Activated CD8-positive, alpha-beta memory T cell treated with anti-CD3 and anti-CD28 coated beads, Interleukin-2, amount 50 U/mL, for 24 hours (primary cell): ENCODE data around the gene EML4.
"Not testable (repeated sequence)": the region's sequence is repeated elsewhere in the genome, so short reads cannot be mapped to it uniquely, and the experiment has no call there.

ENCODE experiments used
- DNase-seq: peaks from one replicate; pipeline ENCODE4 v3.0.0-alpha.2; 2020; ENCODE audit errors: extremely low read depth

The EML4 gene

DNA sequence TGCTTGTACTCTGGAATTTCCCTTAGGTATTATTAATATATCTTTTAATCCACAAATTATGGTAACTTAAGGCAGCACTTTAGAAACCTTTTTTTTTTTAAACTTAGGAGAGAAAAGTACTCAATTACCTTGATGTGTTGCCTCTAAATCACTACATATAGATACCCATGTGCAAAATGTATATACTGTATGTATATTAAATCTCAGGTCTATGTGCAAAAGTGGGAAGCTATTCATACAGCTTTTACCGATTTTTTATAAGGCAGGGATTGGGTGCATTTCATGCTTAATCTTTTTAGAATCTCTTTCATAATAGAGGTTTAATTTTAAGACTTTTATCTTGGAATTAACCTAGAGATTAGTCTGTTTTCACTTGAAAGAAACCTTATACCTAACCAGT lies 3.4 kb downstream of the EML4 start:
- no peak for DNase-seq

DNA sequence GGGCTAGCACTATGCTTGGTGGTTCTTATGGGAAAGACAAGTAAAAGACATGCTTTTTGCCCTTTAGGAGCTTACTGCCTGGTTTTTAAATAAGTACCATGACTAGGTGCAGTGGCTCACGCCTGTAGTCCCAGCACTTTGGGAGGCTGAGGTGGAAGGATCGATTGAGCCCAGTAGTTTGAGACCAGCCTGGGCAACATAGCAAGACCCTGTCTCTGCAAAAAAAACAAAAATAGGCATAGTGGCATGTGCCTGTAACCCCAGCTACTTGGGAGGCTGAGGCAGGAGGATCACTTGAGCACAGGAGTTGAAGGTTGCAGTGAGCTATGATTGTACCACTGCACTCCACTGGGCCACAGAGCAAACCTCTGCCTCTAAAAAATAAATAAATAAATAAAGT lies 4.3 kb downstream of the EML4 start:
- DNase-seq = not testable (repeated sequence)

DNA sequence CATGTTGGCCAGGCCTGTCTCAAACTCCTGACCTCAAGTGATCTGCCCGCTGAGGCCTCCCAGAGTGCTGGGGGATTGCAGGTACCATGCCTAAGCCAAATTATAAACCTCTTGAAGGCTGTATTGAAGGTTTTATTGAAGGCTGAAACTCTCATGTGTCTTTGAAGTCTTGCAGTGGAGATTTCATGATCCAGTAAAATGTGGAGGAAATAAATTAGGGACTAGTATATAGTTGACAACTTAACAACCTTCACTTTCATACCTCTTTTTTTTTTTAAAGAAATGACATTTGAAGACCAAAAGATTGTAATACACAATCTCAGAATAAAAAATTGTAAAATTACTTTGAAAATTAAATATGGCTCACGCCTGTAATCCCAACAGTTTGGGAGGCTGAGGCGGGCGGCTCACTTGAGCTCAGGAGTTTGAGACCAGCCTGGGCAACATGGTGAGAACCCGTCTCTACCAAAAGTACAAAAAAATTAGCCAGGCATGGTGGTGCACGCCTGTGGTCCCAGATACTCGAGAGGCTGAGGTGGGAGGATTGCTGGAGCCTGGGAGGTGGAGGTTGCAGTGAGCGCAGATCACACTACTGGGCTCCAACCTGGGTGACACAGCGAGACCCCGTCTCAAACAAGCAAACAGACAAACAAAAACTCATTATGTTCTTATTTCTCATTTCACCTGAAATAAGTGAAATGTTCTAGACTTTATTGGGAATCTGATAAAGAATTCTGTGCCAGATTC lies 8.0 kb downstream of the EML4 start:
- no peak for DNase-seq

DNA sequence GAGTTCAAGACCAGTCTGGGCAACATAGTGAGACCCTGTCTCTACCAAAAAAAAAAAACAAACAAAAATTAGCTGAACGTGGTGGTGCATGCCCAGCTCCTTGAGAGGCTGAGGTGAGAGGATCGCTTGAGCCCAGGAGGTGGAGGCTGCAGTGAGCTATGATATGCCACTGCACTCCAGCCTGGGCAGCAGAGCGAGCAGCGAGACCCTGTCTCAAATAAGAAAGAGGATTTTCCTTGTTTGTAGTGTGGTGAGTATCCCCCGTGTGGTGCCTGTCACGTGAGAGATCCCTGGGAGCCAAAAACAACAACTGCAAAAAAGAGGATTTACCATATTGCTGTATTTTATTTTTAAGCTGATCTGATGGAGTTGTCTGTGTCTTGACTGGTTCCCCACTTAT lies 9.2 kb downstream of the EML4 start:
- no peak for DNase-seq

DNA sequence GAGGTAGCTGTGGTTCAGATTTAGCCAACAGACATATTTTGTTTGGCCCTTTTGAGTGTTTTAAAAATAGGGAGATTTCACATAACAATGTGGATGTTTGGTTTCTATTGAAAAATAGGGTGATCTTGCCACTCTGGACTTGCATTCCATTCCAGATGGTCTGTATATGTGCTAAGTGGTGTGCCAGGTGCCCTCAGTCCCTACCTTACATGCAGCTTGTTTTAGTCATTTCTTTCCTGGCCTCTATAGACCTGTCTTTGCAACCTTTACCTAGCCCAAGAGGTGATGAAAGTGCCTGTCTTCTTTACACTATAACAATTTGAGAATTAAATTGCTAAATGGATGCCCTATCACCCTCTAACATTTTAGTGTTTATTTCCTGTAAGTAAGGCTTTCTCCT lies 11.1 kb downstream of the EML4 start:
- DNase-seq = no peak

DNA sequence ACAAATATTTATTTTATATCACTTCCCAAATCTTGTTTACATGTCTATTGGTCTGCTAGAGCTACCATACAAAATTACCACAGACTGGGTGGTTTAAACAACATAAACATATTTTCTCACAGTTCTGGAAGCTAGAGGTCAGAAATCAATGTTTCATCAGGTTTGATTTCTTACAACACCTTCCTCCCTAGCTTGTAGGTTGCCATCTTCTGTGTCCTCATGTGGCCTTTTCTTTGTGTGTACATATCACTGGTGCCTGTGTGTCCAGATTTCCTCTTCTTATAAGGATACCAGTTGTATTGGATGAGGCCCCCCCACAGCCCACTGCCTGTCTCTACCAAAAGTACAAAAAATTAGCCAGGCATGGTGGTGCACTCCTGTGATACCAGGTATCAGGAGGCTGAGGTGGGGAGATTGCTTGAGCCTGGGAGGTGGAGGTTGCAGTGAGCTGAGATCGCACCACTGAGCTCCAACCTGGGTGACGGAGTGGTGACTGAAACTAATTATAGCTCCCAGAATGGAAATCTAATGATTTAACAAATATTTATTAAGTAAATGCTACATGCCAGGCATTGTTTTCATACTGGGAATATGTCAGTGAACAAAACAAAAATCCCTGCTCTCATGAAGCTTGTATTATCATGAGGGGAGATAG lies 13.6 kb downstream of the EML4 start:
- DNase-seq = no peak

DNA sequence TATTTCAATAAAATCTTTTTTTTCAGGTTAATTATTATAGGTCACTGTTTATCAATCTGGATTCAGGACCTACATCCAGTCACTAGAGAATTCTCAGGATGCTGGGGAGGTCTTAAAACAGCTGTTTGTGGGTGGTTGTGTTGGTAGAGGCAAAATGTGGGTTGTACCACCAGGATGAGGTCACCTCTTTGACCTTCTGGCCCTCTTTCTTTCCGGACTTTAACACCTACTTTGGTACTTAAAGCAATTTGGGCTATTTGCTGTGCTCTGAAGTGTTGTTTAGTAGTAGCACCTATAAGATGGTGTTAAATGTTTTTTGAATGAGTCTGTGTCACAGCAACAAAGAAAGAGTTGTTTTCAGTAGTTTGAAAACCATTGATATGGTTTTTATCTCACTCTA lies 14.6 kb downstream of the EML4 start:
- DNase-seq = no peak

DNA sequence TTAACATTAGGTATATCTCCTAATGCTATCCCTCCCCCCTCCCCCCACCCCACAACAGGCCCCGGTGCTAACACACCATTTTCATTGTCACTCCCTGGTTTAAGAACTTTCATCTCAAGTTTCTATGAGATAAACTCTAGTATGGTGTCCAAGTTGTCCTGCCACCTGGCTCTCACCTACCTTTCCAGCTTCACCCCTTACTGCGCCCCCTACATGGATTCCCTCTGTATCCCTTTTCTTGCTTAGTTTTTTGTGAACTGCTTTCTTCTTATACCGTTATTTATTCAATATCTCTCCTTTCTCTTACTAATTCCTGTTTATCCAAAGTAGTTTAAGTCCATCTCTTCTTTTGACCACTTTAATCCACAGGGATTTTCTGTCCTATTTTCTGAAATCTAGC lies 15.2 kb downstream of the EML4 start:
- DNase-seq = no peak

DNA sequence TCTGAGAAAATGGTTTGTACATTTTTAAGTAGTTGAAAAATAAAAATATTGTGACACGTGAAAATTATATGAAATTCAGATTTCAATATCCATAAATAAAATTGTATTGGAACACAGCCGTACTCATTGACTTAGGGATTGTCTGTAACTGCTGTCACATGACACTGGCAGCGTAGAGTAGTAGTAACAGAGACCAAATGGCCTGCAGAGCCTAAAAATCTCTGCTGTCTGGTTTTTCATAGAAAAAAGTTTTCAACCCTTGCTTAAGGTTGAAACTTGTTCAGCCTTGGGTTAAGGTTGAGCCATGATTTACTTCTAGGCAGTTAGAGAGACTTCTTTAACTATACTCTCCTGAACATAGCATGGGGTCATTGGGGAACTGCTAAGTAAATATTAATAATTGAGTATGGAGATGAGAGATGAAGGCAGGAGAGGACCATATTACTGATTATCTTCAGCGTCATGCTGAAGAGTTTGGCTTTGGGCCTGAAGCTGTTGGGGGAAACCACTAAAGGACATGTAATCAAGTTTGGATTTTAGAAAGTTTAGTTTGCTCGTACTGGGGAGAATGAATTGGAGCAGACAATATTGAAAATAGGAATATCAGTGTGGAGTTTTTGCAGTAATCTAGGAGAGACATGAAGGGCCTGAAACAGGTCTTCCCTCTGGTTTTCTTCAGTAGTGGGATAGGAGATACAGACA lies 16.2 kb downstream of the EML4 start:
- no peak for DNase-seq

DNA sequence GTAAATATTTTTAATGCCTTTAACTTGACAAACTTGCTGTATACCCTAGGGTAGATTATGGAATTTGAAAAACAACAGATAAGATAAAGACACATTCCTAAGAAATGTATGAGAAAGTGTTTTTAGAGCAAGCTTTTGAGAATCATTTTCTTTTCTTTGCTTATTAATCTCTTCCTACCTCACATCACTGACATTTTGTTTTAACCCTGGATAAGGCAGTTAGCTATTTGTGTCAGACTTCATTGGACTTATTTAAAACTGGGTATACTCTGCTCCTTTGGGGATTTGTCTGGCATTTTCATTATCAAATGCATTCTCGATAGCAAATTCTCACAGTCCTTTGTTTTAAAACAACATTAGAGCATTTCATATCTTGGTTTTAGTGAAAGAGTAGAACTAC lies 17.2 kb downstream of the EML4 start:
- DNase-seq = no peak

DNA sequence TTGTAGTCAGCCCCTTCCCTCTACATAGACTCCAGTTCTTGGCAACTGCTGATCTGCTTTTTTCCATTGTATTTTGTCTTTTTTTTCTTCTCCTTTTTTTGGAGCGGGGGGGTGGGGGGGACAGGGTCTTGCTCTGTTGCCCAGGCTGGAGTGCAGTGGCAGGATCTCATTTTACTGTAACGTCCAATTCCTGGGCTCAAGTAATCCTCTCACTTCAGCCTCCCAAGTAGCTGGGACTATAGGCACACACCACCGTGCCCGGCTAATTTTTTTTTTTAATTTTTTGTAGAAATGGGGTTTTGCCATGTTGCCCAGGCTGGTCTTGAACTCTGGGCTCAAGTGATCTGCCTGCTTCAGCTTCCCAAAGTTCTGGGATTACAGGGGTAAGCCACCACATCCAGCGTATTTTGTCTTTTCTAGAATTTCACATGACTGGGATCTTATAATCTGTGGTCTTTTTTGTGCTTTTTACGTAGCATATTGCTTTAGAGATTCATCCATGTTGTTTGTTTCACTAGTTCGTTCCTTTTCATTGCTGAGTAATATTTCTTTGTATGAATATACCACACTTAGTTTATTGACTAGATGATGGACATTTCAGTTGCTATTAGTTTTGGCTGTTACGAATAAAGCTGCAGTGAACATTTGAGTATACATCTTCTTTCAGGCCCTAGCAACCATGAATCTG lies 17.9 kb downstream of the EML4 start:
- no peak for DNase-seq

DNA sequence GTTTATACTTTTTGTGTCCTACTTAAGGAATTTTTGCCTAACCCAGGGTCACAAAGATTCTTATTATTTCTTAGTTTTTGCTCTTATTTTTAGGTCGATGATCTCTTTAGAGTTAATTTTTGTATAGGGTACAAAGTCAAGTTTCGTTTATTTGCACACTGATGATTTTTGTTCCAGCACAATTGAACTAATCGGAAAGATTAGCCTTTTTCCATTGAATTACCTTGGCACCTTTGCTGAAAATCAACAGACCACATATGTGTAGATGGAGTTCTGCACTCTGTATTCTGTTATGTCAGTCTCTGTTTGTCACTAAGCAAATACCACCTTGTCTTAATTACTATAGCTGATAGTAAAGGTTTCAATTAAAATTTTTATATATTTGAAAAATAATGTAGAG lies 18.7 kb downstream of the EML4 start:
- DNase-seq = no peak

DNA sequence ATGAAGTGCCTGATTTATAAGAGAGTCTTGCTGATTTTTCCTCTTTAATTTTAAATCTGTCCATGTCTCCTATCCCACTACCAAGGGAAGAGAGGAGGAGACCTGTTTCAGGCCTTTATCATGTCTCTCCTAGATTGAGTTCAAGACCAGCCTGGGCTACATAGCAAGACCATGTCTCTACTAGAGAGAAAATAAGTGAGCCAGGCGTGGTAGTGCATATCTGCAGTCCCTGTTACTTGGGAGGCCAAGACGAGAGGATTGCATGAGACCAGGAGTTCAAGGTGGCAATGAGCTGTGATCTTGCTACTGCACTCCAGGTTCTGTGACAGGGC lies 20.0 kb downstream of the EML4 start:
- no peak for DNase-seq

DNA sequence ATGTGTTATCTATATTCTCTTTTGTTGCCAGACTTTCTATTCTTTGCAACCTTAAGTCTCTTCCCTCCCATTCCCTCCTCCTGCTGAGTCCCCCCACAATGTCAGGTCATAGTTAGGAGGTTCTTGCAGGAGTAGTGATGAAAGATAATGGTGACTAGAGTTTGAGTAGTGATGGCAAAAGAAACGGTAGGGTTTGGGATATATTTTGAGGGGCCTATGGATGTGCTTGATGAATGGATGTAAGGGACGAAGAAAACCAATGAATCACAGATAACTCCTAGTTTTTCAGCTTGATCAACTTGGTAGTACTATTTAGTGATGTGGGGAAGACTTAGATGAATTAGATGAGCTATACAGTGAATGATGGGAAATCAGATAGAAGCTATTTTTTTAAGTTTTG lies 21.0 kb downstream of the EML4 start:
- DNase-seq = no peak

DNA sequence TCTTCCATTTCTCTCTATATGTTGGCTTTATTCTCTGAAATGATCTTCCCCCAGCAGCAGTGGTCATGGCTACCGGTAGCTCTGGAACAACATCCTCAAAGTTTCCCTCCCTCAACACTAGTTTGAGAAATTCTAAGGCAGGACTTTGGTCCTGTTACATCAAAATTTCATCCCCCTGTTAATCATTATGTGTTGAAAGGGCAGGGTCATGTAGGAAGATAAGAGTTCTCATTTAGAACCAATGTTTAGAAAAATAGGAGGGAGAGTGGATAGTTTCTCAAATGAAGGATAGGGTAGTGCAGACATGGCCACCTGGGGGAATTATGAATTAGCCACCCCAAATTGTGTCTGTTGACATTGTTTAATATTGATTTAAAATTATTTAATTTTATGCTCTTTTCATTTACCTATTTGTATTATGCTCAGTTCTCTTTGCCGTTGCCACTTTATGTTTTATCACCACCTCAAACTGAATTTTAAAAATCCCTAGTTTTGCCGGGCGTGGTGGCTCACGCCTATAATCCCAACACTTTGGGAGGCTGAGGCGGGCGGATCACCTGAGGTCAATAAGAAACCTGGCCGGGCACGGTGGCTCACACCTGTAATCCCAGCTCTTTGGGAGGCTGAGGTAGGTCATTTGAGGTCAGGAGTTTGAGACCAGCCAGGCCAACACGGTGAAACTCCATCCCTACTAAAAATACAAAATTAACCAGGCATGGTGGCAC lies 22.3 kb downstream of the EML4 start:
- DNase-seq = no peak

DNA sequence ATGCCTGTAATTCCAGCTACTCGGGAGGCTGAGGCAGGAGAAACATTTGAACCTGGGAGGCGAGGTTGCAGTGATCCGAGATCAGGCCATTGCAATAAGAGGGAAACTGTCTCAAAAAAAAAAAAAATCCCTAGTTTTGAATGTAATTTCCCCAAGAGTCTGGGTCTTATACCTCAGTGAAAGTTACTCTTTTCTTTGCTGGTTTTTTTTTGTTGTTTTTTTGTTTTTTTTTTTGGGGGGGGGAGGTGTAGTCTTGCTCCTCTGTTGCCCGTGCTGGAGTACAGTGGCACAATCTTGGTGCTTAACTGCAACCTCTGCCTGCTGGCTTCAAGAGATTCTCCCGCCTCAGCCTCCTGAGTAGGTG lies 22.8 kb downstream of the EML4 start:
- DNase-seq = no peak

DNA sequence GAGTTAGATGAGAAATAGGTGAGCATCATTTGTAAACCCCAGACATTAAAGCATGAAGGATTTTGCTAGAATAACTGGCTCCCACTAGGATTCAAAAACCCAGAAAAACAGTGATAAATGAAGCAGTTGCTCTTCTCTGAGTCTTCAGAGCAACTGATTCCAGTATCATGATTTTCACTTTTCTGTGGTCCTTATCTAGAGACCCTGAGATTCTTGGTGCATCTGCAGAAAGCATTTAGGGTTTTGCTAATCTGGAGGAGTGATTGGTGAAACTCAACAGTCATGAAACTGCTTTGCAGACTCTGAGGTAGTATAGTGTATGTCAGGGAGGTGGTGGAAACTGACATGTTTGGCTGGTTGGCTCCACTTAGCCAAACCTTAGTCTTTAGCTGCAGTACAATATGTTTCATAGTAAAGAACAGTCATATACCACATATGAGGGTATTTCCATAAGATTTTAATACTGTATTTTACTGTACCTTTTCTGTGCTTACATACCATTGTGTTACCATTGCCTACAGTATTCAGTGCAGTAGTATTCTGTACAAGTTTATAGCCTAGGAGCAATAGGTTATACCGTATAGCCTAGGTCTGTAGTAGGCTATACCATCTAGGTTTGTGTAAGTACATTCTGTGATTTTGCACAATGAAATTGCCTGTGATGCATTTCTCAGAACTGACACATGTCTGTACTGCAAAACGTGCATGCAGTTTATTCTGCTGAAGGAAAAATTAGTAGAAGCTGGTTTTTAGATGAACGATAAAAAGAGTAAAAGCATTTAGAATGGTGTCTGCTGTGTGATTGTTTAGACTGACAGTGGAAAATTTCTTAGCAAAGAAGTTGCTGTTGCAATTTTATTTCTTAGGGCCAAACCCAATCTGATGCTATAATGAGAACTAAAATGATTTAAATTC lies 23.8 kb downstream of the EML4 start:
- DNase-seq = no peak

DNA sequence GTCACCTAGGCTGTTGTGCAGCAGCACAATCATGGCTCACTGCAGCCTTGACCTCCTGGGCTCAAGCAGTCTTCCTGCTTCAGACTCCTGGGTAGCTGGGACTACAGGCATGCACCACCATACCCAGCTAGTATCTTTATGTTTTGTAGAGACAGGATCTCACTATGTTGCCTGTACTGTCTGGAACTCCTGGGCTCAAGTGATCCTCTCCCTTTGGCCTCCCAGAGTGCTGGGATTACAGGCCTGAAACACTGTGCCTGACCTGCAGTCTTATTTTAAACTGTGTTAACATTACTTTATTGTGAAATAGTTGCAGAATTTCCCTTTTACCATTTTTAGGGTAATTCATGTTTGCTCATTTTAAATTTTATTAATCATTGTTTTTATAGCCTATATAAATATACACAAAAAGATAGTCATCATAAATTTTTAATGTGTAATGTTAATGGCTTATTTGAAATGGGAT lies 24.6 kb downstream of the EML4 start:
- no peak for DNase-seq

DNA sequence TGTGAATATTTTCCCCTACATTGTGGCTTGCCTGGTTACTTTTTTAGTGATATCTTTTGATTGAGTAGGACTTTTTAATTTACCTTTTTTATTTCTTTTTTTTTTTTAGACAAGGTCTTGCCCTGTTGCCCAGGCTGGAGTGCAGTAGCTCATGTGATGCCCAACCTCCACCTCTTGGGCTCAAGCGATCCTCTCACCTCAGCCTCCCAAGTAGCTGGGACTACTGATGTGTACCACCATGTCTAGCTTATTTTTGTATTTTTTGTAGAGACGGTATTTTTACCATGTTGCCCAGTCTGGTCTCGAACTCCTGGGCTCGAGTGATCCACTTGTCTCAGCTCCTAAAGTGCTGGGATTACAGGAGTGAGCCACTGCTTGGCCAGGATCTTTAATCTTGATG lies 25.3 kb downstream of the EML4 start:
- no peak for DNase-seq

DNA sequence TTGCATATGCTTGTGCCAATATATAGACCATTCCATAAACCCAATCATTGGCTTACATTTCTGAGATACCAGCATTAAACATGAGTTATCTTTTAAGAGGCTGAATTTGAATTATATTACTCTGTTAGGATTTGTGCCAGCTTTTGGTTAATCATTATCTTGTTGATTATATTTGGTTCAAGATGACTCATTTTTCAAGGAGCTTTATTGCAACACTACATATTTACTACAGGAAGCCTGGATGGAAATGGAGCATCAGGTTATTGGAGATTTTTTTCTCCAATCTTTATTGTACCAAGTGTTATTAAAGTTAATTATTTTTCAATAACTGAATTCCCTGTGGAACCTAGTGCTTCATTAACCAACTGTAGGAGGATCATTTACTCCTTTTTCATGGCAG lies 26.4 kb downstream of the EML4 start:
- no peak for DNase-seq

DNA sequence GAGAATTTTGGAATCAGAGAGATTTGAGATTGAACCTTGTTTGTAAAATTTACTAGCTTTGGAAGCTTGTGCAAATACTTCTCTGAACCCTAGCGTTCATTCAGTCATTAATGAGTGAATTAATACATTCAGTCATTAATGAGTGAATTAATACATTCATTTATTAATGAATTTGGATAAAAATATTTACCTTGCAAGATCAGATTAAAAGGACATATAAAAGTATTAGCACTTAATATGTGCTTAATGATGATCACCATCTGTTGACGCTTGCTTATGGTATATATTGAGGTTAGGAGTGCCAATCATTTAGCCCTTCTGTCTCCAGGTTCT lies 26.9 kb downstream of the EML4 start:
- no peak for DNase-seq
